ENCODE measurements around the gene CFAP97. TPM values are rescaled to one million over a fixed set of nuclear protein-coding genes. Genes with fewer than 3 reads are reported as not detected.

CFAP97 gene
- total and polyA plus RNA-seq, 7 donors = 3.0 to 20.3 (median 10.1) TPM

- Histone ChIP-seq H3K27ac (no peak overlapping the region), H3K9me3 (no peaks in the 10 kb centered on the region), H3K36me3 (ENCODE audit: insufficient read depth in 1 of 2, low read depth in 1 of 2) (no peaks in the 10 kb centered on the region), H3K4me3 (no peak overlapping the region), H3K4me1 (peaks cover 23% of the 10 kb centered on the region), H3K27me3 (ENCODE audit: insufficient read depth in 3 of 3, low read length in 2 of 3) (no peaks in the 10 kb centered on the region)
- no peak for ATAC-seq
- DNase-seq = no peak
- intact Hi-C loops (cut with DNase I) = no loop called here
- no peak for TF ChIP-seq CTCF (IDR thresholded peaks at IDR 0.05)
- 70 to 73% (median 71%) methylated on average over 11 of the region's 11 CpGs for WGBS, 3 donors
These were observed 93.4 kb downstream of the CFAP97 start for GRCh38 chr4:185110375-185110823.

GRCh38 chr4:185109736-185110135 is 94.1 kb downstream of the CFAP97 start:
- H3K27me3 ChIP-seq (ENCODE audit: insufficient read depth in 3 of 3, low read length in 2 of 3) = no peaks in the 10 kb centered on the region
- intact Hi-C loops (cut with DNase I) = no loop called here
- TF ChIP-seq CTCF (IDR thresholded peaks at IDR 0.05) = no peak
- DNase-seq (no peak), ATAC-seq (no peak)
- peaks cover 23% of the 10 kb centered on the region for H3K4me1 ChIP-seq
- H3K9me3 ChIP-seq = no peaks in the 10 kb centered on the region
- no peak overlapping the region for H3K4me3 ChIP-seq
- H3K36me3 ChIP-seq (ENCODE audit: insufficient read depth in 1 of 2, low read depth in 1 of 2) = no peaks in the 10 kb centered on the region
- no peak overlapping the region for H3K27ac ChIP-seq

Other genes starting within 250 kb of the CFAP97 start
- under 1 TPM in 1 of 4 donors, not detected in 3; 0.36 TPM for gene HELT, start 185.5 kb downstream of the CFAP97 start, total RNA-seq
- gene HELT, start 185.5 kb downstream of the CFAP97 start, polyA plus RNA-seq = not detected
- gene SLC25A4, start 60.7 kb downstream of the CFAP97 start, total RNA-seq = 1,000 to 10,000 TPM in 1 of 4 donors, 100 to 1,000 TPM in 3; 384 to 1,107 (median 729) TPM
- gene SLC25A4, start 60.7 kb downstream of the CFAP97 start, polyA plus RNA-seq = 100 to 1,000 TPM; 609 to 934 (median 795) TPM
- gene SNX25, start 5.6 kb upstream of the CFAP97 start, total RNA-seq = 10 to 100 TPM in 2 of 4 donors, 1 to 10 TPM in 2; 9.1 to 12.0 (median 10.3) TPM
- gene SNX25, start 5.6 kb upstream of the CFAP97 start, polyA plus RNA-seq = 10 to 100 TPM in 1 of 3 donors, 1 to 10 TPM in 2; 5.3 to 13.0 (median 6.1) TPM
- gene LRP2BP, start 191.9 kb upstream of the CFAP97 start, total RNA-seq = 1 to 10 TPM in 2 of 4 donors, under 1 TPM in 2; 0.80 to 3.0 (median 1.1) TPM
- 1 to 10 TPM in 1 of 3 donors, under 1 TPM in 2; 0.48 to 1.1 (median 0.59) TPM for gene LRP2BP, start 191.9 kb upstream of the CFAP97 start, polyA plus RNA-seq
- gene ANKRD37, start 192.8 kb upstream of the CFAP97 start, total RNA-seq = 10 to 100 TPM in 3 of 4 donors, 1 to 10 TPM in 1; 6.9 to 26.6 (median 16.3) TPM
- gene ANKRD37, start 192.8 kb upstream of the CFAP97 start, polyA plus RNA-seq = 10 to 100 TPM; 17.4 to 31.2 (median 29.6) TPM
- gene UFSP2, start 222.0 kb upstream of the CFAP97 start, total RNA-seq = 10 to 100 TPM; 32.1 to 45.5 (median 41.4) TPM
- 10 to 100 TPM; 22.5 to 33.8 (median 31.4) TPM for gene UFSP2, start 222.0 kb upstream of the CFAP97 start, polyA plus RNA-seq

All from psoas muscle (tissue), 8 donors.